Right lung (tissue), 5 donors: Measurements from ENCODE around the gene TTC4. TPM values are rescaled to one million over a fixed set of nuclear protein-coding genes. Genes with fewer than 3 reads are reported as not detected.

ENCODE experiments used
- DNase-seq, 2 donors: peaks; one replicate each; pipeline ENCODE4 v3.0.0-alpha.2; 2013
- polyA plus RNA-seq, 5 donors: library from polyadenylated mRNA; unstranded; fragments of 120-200 nt; gene quantifications; one replicate each; pipeline versions ENCODE4 v1.2.1 to v1.2.3, GENCODE V29; 2013; ENCODE audit warnings: inconsistent platforms in 1 of 5, low replicate concordance in 1 of 5; ENCODE audit not compliant: insufficient read length in 5 of 5, insufficient read depth in 1 of 5

The TTC4 gene
- polyA plus RNA-seq, 5 donors, result 30.2 to 38.6 (median 35.2) TPM

DNA sequence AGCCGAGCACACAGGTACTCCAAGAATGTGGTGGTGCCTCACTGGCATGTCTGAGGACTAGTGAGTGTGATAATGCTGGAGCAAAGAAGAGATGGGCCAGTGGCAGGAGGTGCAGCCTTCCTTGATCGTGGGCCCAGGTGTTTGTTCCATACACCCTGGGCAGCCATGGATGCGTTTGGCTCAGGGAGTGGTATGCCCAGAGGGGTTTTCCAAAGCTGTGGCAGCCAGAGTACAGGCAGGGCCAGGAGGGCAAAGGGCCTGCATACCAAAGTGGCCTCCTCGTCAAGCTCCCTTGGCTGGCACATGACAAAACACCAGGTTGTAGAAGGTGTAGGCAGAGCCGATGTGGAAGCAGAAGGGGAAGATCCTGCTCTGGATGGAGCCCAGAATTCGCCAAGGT lies 29.6 kb downstream of the TTC4 start:
- DNase-seq, result no peak

DNA sequence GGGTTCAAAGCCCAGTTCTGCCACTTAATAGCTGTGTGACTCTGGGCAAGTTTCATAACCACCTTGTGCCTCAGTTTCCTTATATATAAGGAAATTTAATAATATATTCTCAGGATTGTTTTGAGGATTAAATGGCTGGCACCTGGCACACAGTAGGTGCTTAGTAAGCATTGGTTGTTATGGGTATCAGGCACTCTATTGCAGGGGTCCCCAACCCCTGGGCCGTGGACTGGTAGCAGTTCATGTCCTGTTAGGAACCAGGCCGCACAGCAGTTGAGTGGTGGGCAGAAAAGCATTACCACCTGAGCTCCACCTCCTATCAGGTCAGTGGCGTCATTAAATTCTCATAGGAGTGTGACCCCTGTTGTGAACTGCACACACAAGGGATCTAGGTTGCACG lies 30.2 kb downstream of the TTC4 start:
- no peak for DNase-seq

DNA sequence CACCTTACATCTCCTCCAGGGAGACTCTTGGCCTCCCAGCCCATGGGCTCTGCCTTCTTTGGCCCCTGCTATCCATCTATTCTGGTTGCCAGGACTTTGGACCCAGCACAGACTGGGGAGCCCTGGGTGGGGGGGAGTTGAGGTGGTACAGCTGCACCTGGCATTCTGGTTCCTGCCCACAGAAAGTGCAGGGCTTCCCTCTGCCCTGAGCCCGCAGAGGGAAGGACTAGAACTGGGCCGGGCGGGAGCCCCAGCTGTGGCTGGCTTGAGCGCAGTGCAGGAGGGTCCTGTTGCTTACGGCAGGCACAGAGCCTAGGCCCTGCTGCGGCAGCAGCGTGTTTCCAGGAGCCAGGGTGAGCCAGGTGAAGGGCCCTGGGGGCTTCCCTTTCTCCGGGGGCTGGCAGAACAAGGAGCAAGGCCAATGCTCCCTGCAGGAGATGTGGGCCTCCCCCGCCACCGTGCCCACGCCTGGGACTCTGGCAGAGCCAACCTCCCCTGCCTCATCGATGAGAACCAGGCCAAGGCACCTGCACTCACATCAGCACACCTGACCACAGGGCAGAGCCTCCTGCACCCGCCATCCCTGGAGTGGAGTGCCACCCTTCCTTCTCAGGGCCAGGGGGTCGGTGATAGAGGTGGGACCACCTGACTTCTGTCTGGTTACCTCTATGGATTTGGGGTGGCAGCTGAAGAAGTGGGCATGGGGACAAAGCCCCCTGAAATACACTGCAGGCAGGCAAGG lies 32.6 kb downstream of the TTC4 start:
- DNase-seq, result no peak

DNA sequence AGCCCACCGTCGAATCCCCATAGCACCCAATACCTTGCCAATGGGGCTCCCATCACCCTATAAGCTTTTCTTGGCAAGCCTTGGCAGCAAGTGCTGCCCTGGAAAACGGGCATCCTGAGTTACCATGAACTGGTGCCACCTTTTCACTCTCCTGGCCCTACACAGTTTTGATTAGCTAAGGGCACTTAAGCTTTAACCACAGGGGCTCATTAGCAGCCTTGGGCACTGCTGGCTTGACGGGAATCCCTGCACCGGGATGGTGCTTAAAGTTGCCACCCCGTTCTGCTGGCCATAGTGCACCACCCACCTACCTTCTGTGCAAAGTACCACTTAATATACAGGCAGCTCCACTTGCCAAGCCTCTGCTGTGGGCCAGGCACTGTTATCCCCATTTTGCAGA lies 34.9 kb downstream of the TTC4 start:
- DNase-seq, result no peak

DNA sequence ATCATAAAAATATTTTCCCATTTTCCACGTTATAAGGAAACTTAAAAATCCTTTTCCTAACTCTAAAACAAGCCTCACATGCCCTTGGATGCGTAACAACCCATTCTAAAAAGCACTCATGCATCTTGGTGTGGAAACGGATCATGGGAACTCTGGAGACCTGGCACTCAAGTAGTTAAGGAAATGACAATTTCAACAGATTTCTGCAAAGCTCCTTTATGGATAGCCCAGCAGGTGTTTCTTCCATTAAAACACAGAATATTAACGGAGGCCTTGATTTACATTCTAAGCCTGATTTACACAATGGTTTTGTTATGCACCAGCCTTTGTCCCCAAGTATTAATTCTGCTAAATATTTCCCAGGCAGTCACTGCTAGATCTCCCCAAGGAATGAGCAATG lies 35.8 kb downstream of the TTC4 start:
- no peak for DNase-seq

GRCh38 chr1:54754045-54754444 lies 38.4 kb downstream of the TTC4 start:
- no peak for DNase-seq

GRCh38 chr1:54754486-54755285 lies 39.0 kb downstream of the TTC4 start:
- DNase-seq, result no peak

- no peak for DNase-seq
Measured at GRCh38 chr1:54757833-54758232, 42.2 kb downstream of the TTC4 start.

GRCh38 chr1:54758678-54759348 lies 43.2 kb downstream of the TTC4 start:
- DNase-seq, result no peak

GRCh38 chr1:54763816-54764132 lies 48.1 kb downstream of the TTC4 start:
- DNase-seq, result no peak

DNA sequence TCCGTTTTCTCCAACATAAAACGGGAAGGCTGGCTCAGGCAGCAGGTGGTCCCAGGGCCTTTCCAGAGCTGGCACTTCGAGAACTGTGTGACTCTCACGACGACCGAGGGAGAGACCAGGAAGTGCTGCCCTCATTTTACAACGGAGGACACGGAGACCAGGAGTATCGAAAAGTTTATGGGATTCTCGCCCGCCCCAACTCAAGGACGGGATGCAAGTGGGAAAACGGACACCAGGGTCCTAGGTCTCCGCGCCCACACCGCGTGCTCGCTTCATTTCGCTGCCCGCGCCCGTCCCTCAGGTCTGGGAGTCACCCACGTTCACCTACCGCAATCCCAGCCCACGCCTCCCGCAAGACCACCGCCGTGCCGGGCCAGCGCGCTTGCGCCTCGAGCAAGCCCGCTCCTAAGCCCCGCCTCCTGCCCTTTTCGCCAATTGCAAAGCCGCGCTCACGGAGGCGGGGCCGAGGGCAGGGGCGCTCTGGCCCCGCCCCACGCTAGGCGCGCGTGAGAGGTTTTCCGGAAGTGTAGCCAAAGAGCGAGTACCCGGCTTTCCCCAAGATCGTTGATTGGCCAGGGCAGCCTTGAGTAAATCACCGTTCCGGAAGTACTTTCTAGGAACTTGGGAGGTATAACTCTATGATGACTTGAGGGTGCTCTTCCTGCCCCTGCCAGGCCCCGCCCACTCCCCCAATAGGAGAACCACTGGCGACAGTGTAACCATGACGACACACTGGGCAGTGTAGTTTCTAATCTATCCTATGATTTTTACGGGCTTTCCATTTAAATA lies 48.7 kb downstream of the TTC4 start, which contains the start of gene PARS2:
Gene PARS2, minus strand, starts transcription at position 391 of the 789 bp plus-strand sequence. CDS start 5,362 bp downstream, outside the sequence.
- DNase-seq, result peak; percentile 99 to 100

DNA sequence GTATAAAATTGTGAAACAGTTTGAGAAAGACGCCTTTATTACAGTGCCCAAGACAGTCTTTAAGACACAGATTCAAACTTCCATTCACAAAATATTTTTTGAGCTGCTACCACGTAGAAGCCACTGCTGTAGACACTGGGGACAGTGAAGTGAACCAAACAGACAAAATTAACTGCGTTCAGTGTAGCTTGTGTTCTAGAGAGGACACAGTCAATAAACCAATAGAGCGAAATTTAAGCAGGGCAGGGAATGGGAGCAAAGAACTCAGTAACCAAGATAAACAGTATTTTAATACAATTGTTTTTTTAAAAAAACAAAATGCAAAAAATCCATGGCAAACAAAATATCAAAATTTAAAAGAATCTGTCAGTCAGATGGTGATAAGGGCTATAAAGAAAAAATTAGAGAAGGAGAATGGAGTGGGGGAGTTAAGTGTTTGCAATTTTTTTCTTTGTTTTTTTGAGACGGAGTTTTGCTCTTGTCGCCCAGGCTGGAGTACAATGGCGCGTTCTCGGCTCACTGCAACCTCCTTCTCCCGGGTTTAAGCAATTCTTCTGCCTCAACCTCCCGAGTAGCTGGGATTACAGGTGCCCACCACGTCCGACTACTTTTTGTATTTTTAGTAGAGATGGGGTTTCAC lies 49.4 kb downstream of the TTC4 start:
- no peak for DNase-seq

DNA sequence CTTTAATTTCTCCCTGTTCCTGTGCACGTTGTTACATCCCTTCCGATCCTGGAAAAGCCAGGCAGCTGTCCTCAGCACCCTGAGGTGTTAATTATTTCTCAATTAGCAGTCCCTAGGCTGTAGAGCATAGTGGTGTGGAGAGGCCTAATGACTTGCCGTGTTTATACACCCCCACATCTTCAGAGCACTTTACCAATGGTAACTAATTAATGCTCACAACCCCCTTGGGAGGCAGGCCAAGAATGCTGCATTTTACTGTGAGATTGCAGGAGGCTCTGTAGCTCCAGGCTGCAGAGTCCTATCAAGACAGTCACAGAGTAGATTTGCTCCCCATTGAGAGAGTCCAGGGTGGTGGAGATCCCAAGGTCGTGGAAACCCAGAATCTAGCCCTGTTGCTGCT lies 51.1 kb downstream of the TTC4 start:
- DNase-seq, result no peak

DNA sequence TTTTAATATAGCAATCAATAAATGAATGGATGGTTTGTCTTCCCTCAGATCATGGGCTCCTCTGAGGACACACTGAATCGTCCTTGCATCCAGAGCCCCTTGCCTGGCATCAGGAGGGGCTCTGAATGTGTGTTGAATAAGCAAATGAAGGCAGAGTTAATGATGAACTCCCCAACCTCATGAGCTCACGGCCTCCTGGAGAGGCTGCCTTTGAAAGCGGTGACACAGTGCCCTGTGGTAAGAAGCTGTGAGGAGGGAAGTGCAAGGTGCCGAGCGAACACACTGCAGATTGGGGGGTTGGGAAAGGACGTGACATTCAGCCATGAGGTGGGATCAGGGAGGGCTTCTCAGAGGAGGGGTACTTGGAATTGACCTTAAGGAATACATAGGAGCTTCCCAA lies 51.9 kb downstream of the TTC4 start:
- no peak for DNase-seq

- DNase-seq, result no peak
Measured at GRCh38 chr1:54768093-54768492, 52.4 kb downstream of the TTC4 start.

- DNase-seq, result no peak
Measured at GRCh38 chr1:54772951-54773350, 57.3 kb downstream of the TTC4 start.

DNA sequence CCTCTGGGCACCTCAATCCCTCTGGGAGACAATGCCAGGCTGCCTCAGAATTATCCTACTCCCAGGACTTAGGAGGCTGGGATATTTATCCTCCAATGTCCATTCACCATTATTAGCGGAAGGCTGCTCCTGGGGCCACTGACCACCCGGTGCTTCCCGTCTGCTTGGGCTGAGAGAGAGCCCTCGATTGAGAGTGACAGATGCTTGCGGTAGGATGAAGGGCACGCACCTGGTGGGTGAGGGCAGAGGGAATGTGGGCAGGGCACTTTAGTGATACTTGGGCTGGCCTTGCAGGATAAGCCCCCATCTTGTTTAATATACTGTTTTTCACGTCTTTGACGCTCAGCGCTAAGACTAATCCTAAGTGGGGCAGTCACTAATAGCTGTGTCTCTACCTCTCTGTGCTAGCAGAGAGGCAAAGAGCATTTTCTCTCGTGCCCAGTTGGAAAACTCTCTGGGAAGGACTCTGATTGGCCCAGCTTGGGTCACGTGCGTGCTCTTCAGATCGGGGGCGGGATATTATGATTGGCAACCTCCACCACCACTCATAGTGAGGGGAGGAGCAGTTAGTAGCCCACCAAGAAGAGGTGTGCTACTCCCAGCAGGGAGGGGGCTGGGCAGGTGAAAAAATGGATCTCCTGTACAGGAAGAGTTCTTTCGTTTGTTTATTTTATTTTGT lies 59.3 kb downstream of the TTC4 start:
- DNase-seq, result no peak

- DNase-seq, result peak in 1 of 2 donors; percentile 24
Measured at GRCh38 chr1:54775828-54776721, 60.4 kb downstream of the TTC4 start.

DNA sequence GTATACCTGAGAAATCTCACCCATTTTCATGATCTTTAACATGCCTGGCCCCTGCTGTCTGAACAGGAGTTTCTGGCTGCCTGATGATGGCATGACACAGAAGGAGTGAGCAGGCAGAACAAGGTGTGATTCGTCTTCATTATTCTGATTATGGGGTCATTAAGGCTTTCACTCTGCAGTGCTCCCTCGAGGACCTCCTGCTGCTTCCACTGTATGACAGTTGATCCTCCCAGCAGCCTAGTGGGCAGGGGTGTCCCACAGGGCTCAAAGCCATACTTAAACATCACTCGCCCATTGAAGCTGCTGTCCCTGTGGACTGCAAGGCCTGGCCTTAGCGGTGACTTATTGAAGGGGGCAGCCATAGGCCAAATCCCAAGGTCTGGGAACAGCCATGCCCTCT lies 61.4 kb downstream of the TTC4 start:
- DNase-seq, result no peak

GRCh38 chr1:54777431-54777830 lies 61.8 kb downstream of the TTC4 start:
- DNase-seq, result no peak
